Stomach (tissue), 9 donors: ENCODE measurements around the gene ADORA1. TPM values are rescaled to one million over a fixed set of nuclear protein-coding genes. Genes with fewer than 3 reads are reported as not detected.

Source experiments
- DNase-seq, 2 donors: peaks; one replicate each; pipeline versions ENCODE4 v3.0.0 to v3.0.0-alpha.2; 2013 to 2019
- H3K27ac ChIP-seq, 5 donors: fragments of 200-600 bp in 4 of 5; sonication (generic) in 4 of 5; one replicate each; pipeline ENCODE4 v1.5.1; 2013 to 2019; ENCODE audit warnings: mild to moderate bottlenecking in 1 of 5, moderate library complexity in 1 of 5
- H3K27me3 ChIP-seq, 3 donors: fragments of 200-600 bp; sonication (generic); one replicate each; pipeline ENCODE4 v1.5.1; 2017 to 2019; ENCODE audit warnings: mixed run types in 1 of 3
- H3K36me3 ChIP-seq, 4 donors: fragments of 200-600 bp; sonication (generic); 1 replicate in 3 of 4; 2 replicates in 1 of 4; pipeline ENCODE4 v1.5.1; 2016 to 2019
- H3K4me1 ChIP-seq, 4 donors: fragments of 200-600 bp; sonication (generic); one replicate each; pipeline ENCODE4 v1.5.1; 2016 to 2019
- H3K4me3 ChIP-seq, 4 donors: fragments of 200-600 bp; sonication (generic) in 3 of 4; one replicate each; pipeline ENCODE4 v1.5.1; 2016 to 2019; ENCODE audit warnings: mild to moderate bottlenecking in 1 of 4
- H3K9me3 ChIP-seq, 4 donors: fragments of 200-600 bp; sonication (generic); one replicate each; pipeline ENCODE4 v1.5.1; 2016 to 2019
- EP300 ChIP-seq: sonication (generic); formaldehyde crosslinking; IDR thresholded peaks from one replicate; pipeline ENCODE4 v1.6.1; 2017; ENCODE audit warnings: antibody characterized with exemption
- POLR2A ChIP-seq, 4 donors: fragments of 450-650 bp; IDR thresholded peaks; one replicate each; pipeline ENCODE4 v1.6.1; 2016; ENCODE audit warnings: antibody characterized with exemption in 4 of 4, control low read depth in 2 of 4, mild to moderate bottlenecking in 1 of 4, moderate library complexity in 1 of 4
- POLR2AphosphoS5 ChIP-seq, 3 donors: sonication (generic); formaldehyde crosslinking; IDR thresholded peaks; one replicate each; pipeline ENCODE4 v1.6.1; 2016; ENCODE audit warnings: antibody characterized with exemption in 3 of 3
- WGBS, 5 donors: extraction: QIAGEN DNeasy Blood & Tissue Kit in 3 of 5; methylation state at CpG; one replicate each; pipeline versions ENCODE4 v1.1.5 to v1.1.7; 2013 to 2018; 5-methylcytosine and 5-hydroxymethylcytosine counted together
- intact Hi-C: fragments of 100-400 bp; cut with DNase I; formaldehyde crosslinking; loops from one replicate; pipeline ENCODE4 v1.15.1; 2023; ENCODE audit warnings: low total_unique reads
- polyA plus RNA-seq, 3 donors: library from polyadenylated mRNA; stranded (reverse); fragments of 200-250 nt; gene quantifications; one replicate each; pipeline ENCODE4 v1.2.3, GENCODE V29; 2013
- total RNA-seq, 5 donors: library from RNA; depleted of rRNA; stranded (reverse); fragments of >200 nt; gene quantifications; one replicate each; pipeline versions ENCODE4 v1.1.0 to v1.2.3, GENCODE V29; 2014 to 2016
- TF ChIP-seq, protein P1 (sequence below), 7 experiments: fragments of 450-650 bp in 4 of 7; fragments of 200-600 bp in 3 of 7; sonication (generic) in 3 of 7; IDR thresholded peaks; one replicate each; pipeline ENCODE4 v1.5.1; 2016 to 2019; ENCODE audit warnings: antibody characterized with exemption in 7 of 7, control low read depth in 2 of 7, mild to moderate bottlenecking in 1 of 7
- donor health status: healthy with polysubstance abuse.
- donor health status: Bipolar disorder and iron deficiency.
- donor health status: healthy.

The ADORA1 gene
- total and polyA plus RNA-seq, 8 donors = 0.18 to 4.2 (median 2.1) TPM; not detected in 2

DNA sequence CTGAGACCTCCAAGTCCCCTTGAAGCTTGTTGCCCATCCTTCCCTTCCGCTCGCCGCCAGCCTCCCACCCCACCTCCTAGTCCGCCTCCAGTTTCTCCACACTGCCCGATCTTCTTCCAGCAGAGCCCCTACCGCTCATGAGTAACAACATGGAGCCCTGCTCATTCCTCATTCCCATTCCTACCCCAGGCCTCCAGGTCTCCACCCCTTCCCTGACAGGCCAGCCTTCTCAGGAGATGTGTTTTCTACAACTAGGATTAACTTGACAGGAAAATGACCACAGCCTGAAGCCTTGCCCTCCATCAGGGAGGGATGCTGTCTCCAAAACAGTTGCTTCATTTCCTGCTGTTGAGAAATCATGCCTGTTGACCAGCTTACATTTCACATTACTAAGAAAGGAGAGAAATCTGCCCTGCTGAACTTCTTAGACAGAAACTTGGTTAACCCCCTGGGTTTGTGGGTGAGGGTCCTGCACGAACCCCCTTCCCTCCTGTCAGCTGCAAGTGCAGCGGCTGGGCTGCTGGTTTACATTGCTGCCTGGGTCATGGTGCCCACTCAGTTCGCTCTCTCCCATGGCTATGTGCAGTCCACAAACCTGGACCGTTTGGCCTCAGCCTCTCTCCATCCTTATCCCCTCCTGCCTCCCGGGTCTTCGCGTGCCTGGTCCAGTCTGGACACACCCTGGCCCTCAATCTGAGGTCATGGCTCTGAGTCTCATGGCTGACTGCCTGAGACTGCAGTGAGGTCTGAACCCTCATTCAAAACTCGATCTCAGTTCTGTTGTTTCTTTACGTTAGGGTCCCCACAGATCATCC is 75.1 kb downstream of the ADORA1 start:
- Histone ChIP-seq H3K9me3 (no peaks in the 10 kb centered on the region), H3K36me3 (no peaks in the 10 kb centered on the region), H3K4me3 (no peak overlapping the region), H3K27me3 (peaks cover 0 to 20% (median 0%) of the 10 kb centered on the region in 3 donors), H3K4me1 (peaks cover 0 to 33% (median 14%) of the 10 kb centered on the region in 4 donors), H3K27ac (peak overlapping the region; percentile 52 to 84 (median 69))
- TF ChIP-seq POLR2AphosphoS5 (IDR thresholded peaks at IDR 0.05) (peak; percentile 41 to 65 (median 61)), EP300 (no peak)
- intact Hi-C loops = no loop called here
- WGBS, 5 donors = 64 to 83% (median 73%) methylated on average over 15 of the region's 15 CpGs
- DNase-seq = peak; percentile 18 to 71

DNA sequence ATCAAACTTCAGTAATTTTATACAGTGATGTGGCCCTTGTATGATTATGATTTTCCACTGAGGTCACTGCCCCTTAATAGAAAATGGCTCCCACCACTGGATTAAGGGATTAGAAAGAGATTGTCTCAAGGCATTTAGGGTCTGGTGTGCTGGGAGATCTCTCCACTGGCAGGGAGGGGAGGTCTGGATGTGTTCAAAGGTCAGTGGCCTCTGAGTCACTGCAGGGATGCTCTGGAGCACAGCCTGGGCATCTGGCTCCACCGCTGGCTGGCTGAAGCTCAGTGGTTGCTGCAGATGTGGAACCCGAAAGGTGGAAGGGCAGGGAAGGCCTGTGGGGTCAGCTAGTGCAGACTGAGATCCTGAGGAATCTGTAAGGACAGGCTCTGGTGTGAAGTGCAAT is 77.2 kb downstream of the ADORA1 start:
- Histone ChIP-seq H3K4me3 (no peak overlapping the region), H3K27me3 (peaks cover 0 to 15% (median 0%) of the 10 kb centered on the region in 3 donors), H3K9me3 (no peaks in the 10 kb centered on the region), H3K36me3 (no peaks in the 10 kb centered on the region), H3K27ac (peak overlapping the region in 1 of 5 donors; percentile 84), H3K4me1 (peaks cover 0 to 25% (median 10%) of the 10 kb centered on the region in 4 donors)
- intact Hi-C loops = no loop called here
- no peak for DNase-seq
- TF ChIP-seq POLR2A (IDR thresholded peaks at IDR 0.05) (no peak), EP300 (no peak), POLR2AphosphoS5 (IDR thresholded peaks at IDR 0.05) (no peak)
- TF ChIP-seq, protein P1, sequence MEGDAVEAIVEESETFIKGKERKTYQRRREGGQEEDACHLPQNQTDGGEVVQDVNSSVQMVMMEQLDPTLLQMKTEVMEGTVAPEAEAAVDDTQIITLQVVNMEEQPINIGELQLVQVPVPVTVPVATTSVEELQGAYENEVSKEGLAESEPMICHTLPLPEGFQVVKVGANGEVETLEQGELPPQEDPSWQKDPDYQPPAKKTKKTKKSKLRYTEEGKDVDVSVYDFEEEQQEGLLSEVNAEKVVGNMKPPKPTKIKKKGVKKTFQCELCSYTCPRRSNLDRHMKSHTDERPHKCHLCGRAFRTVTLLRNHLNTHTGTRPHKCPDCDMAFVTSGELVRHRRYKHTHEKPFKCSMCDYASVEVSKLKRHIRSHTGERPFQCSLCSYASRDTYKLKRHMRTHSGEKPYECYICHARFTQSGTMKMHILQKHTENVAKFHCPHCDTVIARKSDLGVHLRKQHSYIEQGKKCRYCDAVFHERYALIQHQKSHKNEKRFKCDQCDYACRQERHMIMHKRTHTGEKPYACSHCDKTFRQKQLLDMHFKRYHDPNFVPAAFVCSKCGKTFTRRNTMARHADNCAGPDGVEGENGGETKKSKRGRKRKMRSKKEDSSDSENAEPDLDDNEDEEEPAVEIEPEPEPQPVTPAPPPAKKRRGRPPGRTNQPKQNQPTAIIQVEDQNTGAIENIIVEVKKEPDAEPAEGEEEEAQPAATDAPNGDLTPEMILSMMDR (IDR thresholded peaks at IDR 0.05) = no peak
- 75 to 89% (median 77%) methylated on average over 2 of the region's 2 CpGs for WGBS, 5 donors

DNA sequence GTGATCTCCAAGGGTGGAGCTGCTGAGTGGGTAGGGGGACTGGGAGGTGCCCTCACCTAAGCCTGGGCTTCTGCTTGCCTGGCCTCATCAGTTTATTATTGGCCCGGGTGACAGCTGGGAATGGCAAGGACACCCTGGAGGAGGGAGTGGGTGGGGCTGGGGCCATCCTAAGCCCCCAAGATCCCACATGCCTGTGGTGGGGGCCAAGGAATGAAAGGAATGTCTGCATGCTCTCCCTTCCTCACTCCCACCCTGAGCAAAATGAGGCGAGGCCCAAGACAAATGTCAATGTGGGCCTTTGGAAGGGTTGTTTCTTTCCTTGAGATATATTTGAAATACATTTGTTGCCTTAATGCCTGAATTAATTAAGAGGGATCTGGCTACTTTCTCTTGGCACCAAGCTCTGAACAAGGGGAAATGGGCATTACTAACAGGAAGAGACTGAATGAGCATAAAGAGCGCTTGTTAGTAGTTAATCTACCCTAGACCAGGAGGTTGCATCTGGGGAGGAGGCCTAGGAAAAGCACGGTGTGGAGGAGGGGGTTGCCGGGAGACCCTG is 78.7 kb downstream of the ADORA1 start:
- no peaks in the 10 kb centered on the region for H3K9me3 ChIP-seq

DNA sequence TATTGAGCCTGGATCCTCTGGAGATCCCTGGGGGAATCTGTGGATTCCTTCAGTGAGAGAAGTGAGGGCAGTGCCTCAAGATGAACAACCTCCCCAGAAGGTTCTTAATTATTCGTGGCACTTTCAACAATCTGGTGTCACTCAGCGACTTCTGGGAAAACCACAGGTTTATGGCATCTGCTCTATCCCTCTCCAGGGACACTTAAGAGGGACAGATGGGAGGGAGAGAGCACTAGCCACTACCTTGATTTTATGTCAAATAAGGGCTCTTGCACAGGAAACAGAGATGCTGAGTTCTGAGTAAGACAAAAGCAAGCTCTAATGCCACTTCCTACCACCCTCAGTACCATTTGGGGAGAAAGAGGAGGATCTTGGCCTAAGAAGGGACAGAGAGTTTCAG is 80.2 kb downstream of the ADORA1 start:
- intact Hi-C loops = no loop called here
- TF ChIP-seq, protein P1 (IDR thresholded peaks at IDR 0.05) = no peak
- no peak for TF ChIP-seq POLR2AphosphoS5 (IDR thresholded peaks at IDR 0.05)
- no peak for TF ChIP-seq EP300
- TF ChIP-seq POLR2A (IDR thresholded peaks at IDR 0.05) = no peak
- no peak overlapping the region for H3K27ac ChIP-seq
- H3K4me3 ChIP-seq = no peak overlapping the region
- no peaks in the 10 kb centered on the region for H3K36me3 ChIP-seq
- WGBS, 5 donors = 78 to 88% (median 87%) methylated on average over 2 of the region's 2 CpGs
- H3K9me3 ChIP-seq = no peaks in the 10 kb centered on the region
- no peak for DNase-seq
- H3K27me3 ChIP-seq = no peaks in the 10 kb centered on the region
- no peaks in the 10 kb centered on the region for H3K4me1 ChIP-seq

More for the DNA sequence above, 78.7 kb downstream of the ADORA1 start:
- H3K27me3 ChIP-seq = peaks cover 0 to 9% (median 0%) of the 10 kb centered on the region in 3 donors
- intact Hi-C loops = no loop called here
- peaks cover 0 to 11% (median 1%) of the 10 kb centered on the region in 4 donors for H3K4me1 ChIP-seq
- TF ChIP-seq, protein P1 (IDR thresholded peaks at IDR 0.05) = no peak
- no peak for TF ChIP-seq EP300
- TF ChIP-seq POLR2AphosphoS5 (IDR thresholded peaks at IDR 0.05) = no peak
- 74 to 87% (median 84%) methylated on average over 5 of the region's 5 CpGs for WGBS, 5 donors
- H3K27ac ChIP-seq = no peak overlapping the region
- H3K36me3 ChIP-seq = no peaks in the 10 kb centered on the region
- no peak overlapping the region for H3K4me3 ChIP-seq
- DNase-seq = no peak
